Endometrium (tissue), 2 donors: ENCODE results near the gene EXOSC10.
"Not testable (repeated sequence)": the region's sequence is repeated elsewhere in the genome, so short reads cannot be mapped to it uniquely, and the experiment has no call there.

Experiments
- FAIRE-seq: peaks from 2 replicates; lab custom pipeline; 2012; peaks lifted over from hg19 to GRCh38; lab: Jason Lieb, UNC
- donor health status: control.
- donor health status: control.

EXOSC10 gene

DNA sequence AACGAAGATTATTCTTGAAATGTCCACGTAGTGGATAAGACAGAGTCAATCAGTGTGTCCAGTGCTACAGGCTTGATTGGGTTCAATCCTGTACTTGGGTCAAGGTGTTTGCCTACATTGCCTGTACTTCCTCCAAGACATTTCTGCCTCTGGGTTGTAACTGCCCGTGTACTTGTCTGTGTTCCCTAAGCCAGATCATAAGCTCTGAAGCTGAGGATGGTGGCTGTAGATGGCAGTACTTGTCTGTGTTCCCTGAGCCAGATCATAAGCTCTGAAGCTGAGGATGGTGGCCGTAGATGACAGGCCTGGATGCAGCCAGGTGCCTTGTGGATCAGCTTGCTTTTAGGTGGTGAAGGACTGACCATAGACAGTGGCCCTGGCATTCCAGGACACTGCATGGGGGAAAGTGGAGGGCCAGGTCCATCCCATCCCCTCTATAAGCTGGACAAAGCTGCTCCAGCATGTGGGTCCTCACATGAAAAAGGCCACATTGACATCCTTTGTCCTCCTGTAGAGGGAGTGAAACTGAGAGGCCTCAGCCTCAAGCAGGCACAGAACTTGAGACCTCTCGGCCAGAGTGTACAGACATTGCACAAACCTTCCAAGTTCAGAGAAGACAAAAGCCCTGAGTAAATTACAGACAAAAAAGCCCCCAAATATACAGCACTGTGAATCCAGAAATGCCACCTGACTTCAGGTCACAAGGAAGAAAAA lies 37.9 kb downstream of the EXOSC10 start:
- no peak for FAIRE-seq

- FAIRE-seq, result no peak
Observed at GRCh38 chr1:11059968-11060830, 39.5 kb downstream of the EXOSC10 start, which contains the start of gene SRM. TSS of gene SRM (minus strand) at chr1:11060018. CDS start at chr1:11059943, 75 bp downstream.

GRCh38 chr1:11059155-11059967 lies 40.3 kb downstream of the EXOSC10 start:
- FAIRE-seq, result no peak

DNA sequence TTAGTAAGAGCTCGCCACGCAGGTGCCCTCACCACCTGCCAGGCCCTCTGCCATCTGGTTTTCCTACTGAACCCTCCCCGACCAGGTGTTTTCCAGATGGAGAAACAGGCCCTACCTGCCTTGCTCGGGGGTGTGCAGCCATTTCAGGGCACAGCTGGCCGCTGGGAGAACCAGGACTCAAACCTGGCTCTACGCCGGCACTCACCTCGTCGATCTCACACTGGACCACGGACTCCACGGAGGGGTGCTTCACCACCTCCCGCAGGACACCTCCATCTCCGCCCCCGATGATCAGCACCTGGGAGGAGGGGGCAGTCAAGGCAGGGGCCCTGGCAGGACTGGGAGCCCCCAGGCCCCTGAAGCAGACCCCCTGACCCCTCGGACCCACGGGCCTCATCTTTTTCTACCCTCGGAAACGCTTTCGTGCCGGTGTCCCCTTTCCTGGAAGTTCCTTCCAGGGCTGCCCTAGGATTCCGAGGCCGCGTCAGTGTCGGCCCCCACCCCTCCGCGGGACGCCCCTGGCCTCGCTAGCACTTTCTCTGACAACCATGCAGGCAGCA lies 41.0 kb downstream of the EXOSC10 start:
- FAIRE-seq, result no peak

DNA sequence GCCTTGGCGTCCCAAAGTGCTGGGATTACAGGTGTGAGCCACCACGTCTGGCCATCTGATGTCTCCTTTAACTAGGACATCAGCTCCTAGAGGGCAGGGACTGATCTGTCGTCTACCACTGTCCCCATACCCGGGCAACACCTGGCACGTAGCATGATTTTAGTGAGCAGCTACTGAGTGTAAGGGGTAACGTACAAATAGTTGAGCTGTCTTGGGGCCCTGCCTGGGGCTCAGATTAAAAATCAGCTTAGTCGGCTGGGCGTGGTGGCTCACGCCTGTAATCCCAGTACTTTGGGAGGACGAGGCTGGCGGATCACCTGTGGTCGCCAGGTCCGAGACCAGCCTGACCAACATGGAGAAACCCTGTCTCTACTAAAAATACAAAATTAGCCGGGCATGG lies 41.6 kb downstream of the EXOSC10 start:
- no peak for FAIRE-seq

GRCh38 chr1:11057477-11057876 lies 42.2 kb downstream of the EXOSC10 start:
- FAIRE-seq, result no peak

DNA sequence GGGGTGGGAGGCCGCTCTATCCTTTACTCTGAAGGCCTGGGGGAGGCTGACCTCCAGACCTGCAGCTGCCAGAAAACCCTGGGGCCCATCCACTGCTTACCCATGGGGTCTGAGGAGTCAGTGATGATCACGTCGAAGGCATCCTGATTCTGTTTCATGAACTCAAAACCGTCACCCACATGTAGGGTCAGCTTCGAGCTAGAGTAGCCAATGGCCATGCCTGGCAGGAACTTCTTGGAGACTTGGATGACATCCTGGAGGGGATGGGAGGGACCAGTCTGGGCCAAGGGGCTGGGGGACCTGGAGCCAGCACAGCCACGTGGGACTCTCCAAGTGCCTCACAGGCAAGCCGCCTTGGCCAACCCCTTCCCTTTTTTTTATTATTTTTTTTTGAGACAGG lies 43.2 kb downstream of the EXOSC10 start:
- FAIRE-seq, result no peak

- FAIRE-seq, result no peak
Observed at GRCh38 chr1:11055676-11056075, 44.0 kb downstream of the EXOSC10 start.

GRCh38 chr1:11054666-11055065 lies 45.0 kb downstream of the EXOSC10 start:
- FAIRE-seq, result no peak

GRCh38 chr1:11054181-11054580 lies 45.5 kb downstream of the EXOSC10 start:
- FAIRE-seq, result no peak

GRCh38 chr1:11053758-11054137 lies 45.9 kb downstream of the EXOSC10 start:
- no peak for FAIRE-seq

- FAIRE-seq, result no peak
Observed at GRCh38 chr1:11052839-11053757, 46.6 kb downstream of the EXOSC10 start.

GRCh38 chr1:11051781-11052511 lies 47.7 kb downstream of the EXOSC10 start:
- no peak for FAIRE-seq

DNA sequence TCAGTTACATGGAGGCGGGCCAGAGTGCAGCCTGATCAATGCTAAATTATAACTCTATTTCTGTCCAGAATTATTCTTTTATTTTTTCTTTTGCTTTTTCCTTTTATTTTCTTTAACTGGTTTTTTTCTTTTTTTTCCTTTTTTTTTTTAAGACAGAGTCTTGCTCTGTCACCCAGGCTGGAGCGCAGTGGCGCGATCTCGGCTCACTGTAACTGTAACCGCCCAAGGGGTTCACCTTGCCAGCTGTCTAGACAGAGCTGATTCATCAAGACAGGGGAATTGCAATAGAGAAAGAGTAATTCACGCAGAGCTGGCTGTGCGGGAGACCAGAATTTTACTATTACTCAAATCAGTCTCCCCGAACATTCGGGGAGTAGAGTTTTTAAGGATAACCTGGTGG lies 48.5 kb downstream of the EXOSC10 start:
- FAIRE-seq, result not testable (repeated sequence)

- no peak for FAIRE-seq
Observed at GRCh38 chr1:11046625-11047365, 52.9 kb downstream of the EXOSC10 start, which contains the start of gene MASP2. TSS of gene MASP2 (minus strand) at chr1:11047239. CDS start at chr1:11047207, 32 bp downstream.

DNA sequence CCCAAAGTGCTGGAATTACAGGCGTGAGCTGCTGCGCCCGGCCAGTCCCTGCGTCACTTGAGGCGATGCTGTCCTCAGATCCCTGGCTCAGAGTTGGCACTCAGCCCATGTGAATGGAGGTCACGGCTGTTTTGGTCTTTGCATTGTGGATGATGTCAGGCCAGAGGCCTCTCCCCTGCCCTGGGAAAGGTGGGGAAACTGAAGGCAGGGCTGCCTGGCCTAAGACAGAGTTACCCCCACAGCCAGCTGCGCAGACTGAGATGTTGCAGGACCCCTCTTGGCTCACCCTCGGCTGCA lies 53.5 kb downstream of the EXOSC10 start:
- no peak for FAIRE-seq

- FAIRE-seq, result no peak
Observed at GRCh38 chr1:11045428-11046269, 54.0 kb downstream of the EXOSC10 start.

DNA sequence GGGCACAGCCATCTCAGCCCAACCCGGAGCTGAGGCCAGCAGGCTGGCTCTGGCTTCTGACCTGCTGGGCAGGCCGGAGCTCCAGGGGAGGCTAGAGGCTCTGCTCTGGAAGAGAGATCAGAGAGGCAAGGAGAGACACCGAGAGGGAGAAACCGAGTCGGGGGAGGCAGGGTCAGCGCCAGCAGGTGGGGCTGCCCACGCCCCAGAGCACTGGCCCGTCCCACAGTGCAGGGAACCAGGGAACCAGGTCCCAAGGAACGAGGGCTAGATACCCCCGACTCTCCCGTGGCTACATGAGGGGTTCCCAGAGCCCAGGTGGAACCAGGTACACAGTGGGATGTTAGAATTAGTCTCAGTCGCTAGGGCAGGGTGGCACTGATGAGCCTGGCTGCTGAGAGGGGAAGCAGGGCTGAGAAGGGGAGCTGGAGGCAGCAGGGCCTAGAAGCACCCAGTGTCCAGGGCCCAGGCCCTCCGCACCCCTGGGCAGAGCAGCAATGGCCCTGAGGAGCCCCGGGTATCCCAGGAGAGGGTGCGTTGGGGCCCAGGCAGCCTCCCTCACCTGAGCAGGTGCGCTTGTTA lies 54.7 kb downstream of the EXOSC10 start:
- FAIRE-seq, result no peak
